Measurements from ENCODE around the gene RIPK1. TPM values are rescaled to one million over a fixed set of nuclear protein-coding genes. Genes with fewer than 3 reads are reported as not detected.
A peak's percentile ranks its signal among the peaks of the same experiment; 100 is the strongest.
"Not testable (repeated sequence)": the region's sequence is repeated elsewhere in the genome, so short reads cannot be mapped to it uniquely, and the experiment has no call there.

RIPK1 gene
- total RNA-seq, 5 donors from 2014 or later (not counting 1 experiment from before 2014, with no cell fraction given), result 22.5 to 33.8 (median 31.7) TPM

- Mint-ChIP-seq H3K27me3 (no peaks in the 10 kb centered on the region), H3K4me3 (peak overlapping the region; percentile 38 to 70 (median 59)), H3K36me3 (peaks cover 44% of the 10 kb centered on the region), H3K27ac (peak overlapping the region; percentile 91 to 93), H3K9me3 (no peaks in the 10 kb centered on the region), H3K4me1 (peaks cover 51 to 65% (median 63%) of the 10 kb centered on the region in 3 donors)
- peaks cover 9 to 28% of the 10 kb centered on the region in 2 experiments for H3K4me1 ChIP-seq (ENCODE audit: control insufficient read depth in 1 of 2, extremely low read depth in 1 of 2, insufficient read depth in 2 of 2, low read length in 2 of 2)
- H3K36me3 ChIP-seq (ENCODE audit: control insufficient read depth in 2 of 2, extremely low read depth in 1 of 2, insufficient read depth in 1 of 2, low read length in 1 of 2), result peaks cover 8 to 63% of the 10 kb centered on the region in 2 donors
- CTCF ChIA-PET, result interaction anchor here in 1 of 2 donors (0.7 to 1.1 kb wide), 4 partner anchors 11 to 285 kb away, joined by 3 to 4 read pairs (median 3); no protein-coding TSS in a partner anchor
- H3K9me3 ChIP-seq, result no peaks in the 10 kb centered on the region
- peak overlapping the region; percentile 48 for H3K27ac ChIP-seq (ENCODE audit: low read length)
- ATAC-seq (replicated peaks in 1 of 4) (no peak), DNase-seq (no peak)
- no peaks in the 10 kb centered on the region for H3K27me3 ChIP-seq (replicated peaks in 1 of 2; ENCODE audit: control insufficient read depth in 2 of 2, extremely low read depth in 1 of 2, insufficient read depth in 2 of 2, low read length in 1 of 2)
- no peak overlapping the region for H3K4me3 ChIP-seq (ENCODE audit: control insufficient read depth in 1 of 2, extremely low read depth in 1 of 2, low read length in 1 of 2)
- no CpG with 5 or more reads among the region's 4 CpGs for WGBS (ENCODE audit: insufficient coverage)
- POLR2A ChIA-PET, result interaction anchor here (0.6 to 1.3 kb wide), 5 partner anchors 8 to 1026 kb away, joined by 3 to 4 read pairs (median 3); partner anchors contain the start of gene RIPK1 (in 1 of the 2)
Measured at GRCh38 chr6:3075772-3076113, 7.4 kb downstream of the RIPK1 start.

GRCh38 chr6:3076320-3076719 lies 8.0 kb downstream of the RIPK1 start:
- H3K27ac Mint-ChIP-seq, result peak overlapping the region in 1 of 2 donors; percentile 91
- Histone ChIP-seq H3K9me3 (no peaks in the 10 kb centered on the region), H3K27me3 (replicated peaks in 1 of 2; ENCODE audit: control insufficient read depth in 2 of 2, extremely low read depth in 1 of 2, insufficient read depth in 2 of 2, low read length in 1 of 2) (no peaks in the 10 kb centered on the region), H3K36me3 (ENCODE audit: control insufficient read depth in 2 of 2, extremely low read depth in 1 of 2, insufficient read depth in 1 of 2, low read length in 1 of 2) (peaks cover 13 to 66% of the 10 kb centered on the region in 2 donors), H3K27ac (ENCODE audit: low read length) (peak overlapping the region; percentile 48), H3K4me1 (ENCODE audit: control insufficient read depth in 1 of 2, extremely low read depth in 1 of 2, insufficient read depth in 2 of 2, low read length in 2 of 2) (peaks cover 8 to 24% of the 10 kb centered on the region in 2 experiments), H3K4me3 (ENCODE audit: control insufficient read depth in 1 of 2, extremely low read depth in 1 of 2, low read length in 1 of 2) (no peak overlapping the region)
- no peaks in the 10 kb centered on the region for H3K27me3 Mint-ChIP-seq
- no peaks in the 10 kb centered on the region for H3K9me3 Mint-ChIP-seq
- H3K4me3 Mint-ChIP-seq, result peak overlapping the region in 1 of 3 donors; percentile 59
- ChIA-PET CTCF (interaction anchor here in 1 of 2 donors (0.6 to 1.1 kb wide), 5 partner anchors 11 to 285 kb away, joined by 3 to 4 read pairs (median 3); no protein-coding TSS in a partner anchor), POLR2A (interaction anchor here (0.7 to 1.3 kb wide), 5 partner anchors 9 to 1026 kb away, joined by 3 to 4 read pairs (median 3); partner anchors contain the start of gene RIPK1 (in 1 of the 2))
- H3K36me3 Mint-ChIP-seq, result peaks cover 49% of the 10 kb centered on the region
- no CpG with 5 or more reads among the region's 3 CpGs for WGBS (ENCODE audit: insufficient coverage)
- ATAC-seq (replicated peaks in 1 of 4) (no peak), DNase-seq (no peak)
- H3K4me1 Mint-ChIP-seq, result peaks cover 45 to 62% (median 58%) of the 10 kb centered on the region in 3 donors

GRCh38 chr6:3077430-3077829 lies 9.1 kb downstream of the RIPK1 start:
- H3K27me3 Mint-ChIP-seq, result no peaks in the 10 kb centered on the region
- no peak for DNase-seq
- WGBS (ENCODE audit: insufficient coverage), result 100% methylated on average over 1 of the region's 9 CpGs
- no peak overlapping the region for H3K27ac ChIP-seq (ENCODE audit: low read length)
- ATAC-seq (replicated peaks in 1 of 4), result no peak
- H3K9me3 Mint-ChIP-seq, result no peaks in the 10 kb centered on the region
- H3K36me3 ChIP-seq (ENCODE audit: control insufficient read depth in 2 of 2, extremely low read depth in 1 of 2, insufficient read depth in 1 of 2, low read length in 1 of 2), result peaks cover 13 to 69% of the 10 kb centered on the region in 2 donors
- no peak overlapping the region for H3K4me3 Mint-ChIP-seq
- POLR2A ChIA-PET, result no interaction called here
- no peaks in the 10 kb centered on the region for H3K9me3 ChIP-seq
- H3K4me1 ChIP-seq (ENCODE audit: control insufficient read depth in 1 of 2, extremely low read depth in 1 of 2, insufficient read depth in 2 of 2, low read length in 2 of 2), result peaks cover 8 to 24% of the 10 kb centered on the region in 2 experiments
- H3K4me1 Mint-ChIP-seq, result peaks cover 40 to 55% (median 51%) of the 10 kb centered on the region in 3 donors
- no peak overlapping the region for H3K27ac Mint-ChIP-seq
- CTCF ChIA-PET, result no interaction called here
- peaks cover 57% of the 10 kb centered on the region for H3K36me3 Mint-ChIP-seq
- no peaks in the 10 kb centered on the region for H3K27me3 ChIP-seq (replicated peaks in 1 of 2; ENCODE audit: control insufficient read depth in 2 of 2, extremely low read depth in 1 of 2, insufficient read depth in 2 of 2, low read length in 1 of 2)
- no peak overlapping the region for H3K4me3 ChIP-seq (ENCODE audit: control insufficient read depth in 1 of 2, extremely low read depth in 1 of 2, low read length in 1 of 2)

- not testable (repeated sequence) for H3K27me3 ChIP-seq (replicated peaks in 1 of 2; ENCODE audit: control insufficient read depth in 2 of 2, extremely low read depth in 1 of 2, insufficient read depth in 2 of 2, low read length in 1 of 2); H3K27ac ChIP-seq (ENCODE audit: low read length); H3K4me3 Mint-ChIP-seq; H3K27ac Mint-ChIP-seq; ATAC-seq (replicated peaks in 1 of 4); H3K9me3 Mint-ChIP-seq; H3K27me3 Mint-ChIP-seq; H3K9me3 ChIP-seq; DNase-seq; H3K4me3 ChIP-seq (ENCODE audit: control insufficient read depth in 1 of 2, extremely low read depth in 1 of 2, low read length in 1 of 2)
- 100% methylated on average over 1 of the region's 8 CpGs for WGBS (ENCODE audit: insufficient coverage)
- H3K36me3 Mint-ChIP-seq, result peaks cover 65% of the 10 kb centered on the region
- Histone ChIP-seq H3K4me1 (ENCODE audit: control insufficient read depth in 1 of 2, extremely low read depth in 1 of 2, insufficient read depth in 2 of 2, low read length in 2 of 2) (peaks cover 8 to 17% of the 10 kb centered on the region in 2 experiments), H3K36me3 (ENCODE audit: control insufficient read depth in 2 of 2, extremely low read depth in 1 of 2, insufficient read depth in 1 of 2, low read length in 1 of 2) (peaks cover 13 to 72% of the 10 kb centered on the region in 2 donors)
- peaks cover 30 to 44% (median 39%) of the 10 kb centered on the region in 3 donors for H3K4me1 Mint-ChIP-seq
- ChIA-PET POLR2A (interaction anchor here in 1 of 2 donors (0.7 kb wide), 1 partner anchor 11 kb away, joined by 4 read pairs; no protein-coding TSS in a partner anchor), CTCF (interaction anchor here (0.7 kb wide), 2 partner anchors 12 to 74 kb away, joined by 3 to 4 read pairs; no protein-coding TSS in a partner anchor)
Measured at GRCh38 chr6:3078952-3079351, 10.7 kb downstream of the RIPK1 start.

- H3K9me3 ChIP-seq, result no peaks in the 10 kb centered on the region
- Mint-ChIP-seq H3K4me1 (peaks cover 27 to 43% (median 34%) of the 10 kb centered on the region in 3 donors), H3K9me3 (no peaks in the 10 kb centered on the region), H3K27me3 (no peaks in the 10 kb centered on the region), H3K4me3 (no peak overlapping the region), H3K36me3 (peaks cover 70% of the 10 kb centered on the region), H3K27ac (peak overlapping the region in 1 of 2 donors; percentile 37)
- peaks cover 8 to 16% of the 10 kb centered on the region in 2 experiments for H3K4me1 ChIP-seq (ENCODE audit: control insufficient read depth in 1 of 2, extremely low read depth in 1 of 2, insufficient read depth in 2 of 2, low read length in 2 of 2)
- no peaks in the 10 kb centered on the region for H3K27me3 ChIP-seq (replicated peaks in 1 of 2; ENCODE audit: control insufficient read depth in 2 of 2, extremely low read depth in 1 of 2, insufficient read depth in 2 of 2, low read length in 1 of 2)
- H3K4me3 ChIP-seq (ENCODE audit: control insufficient read depth in 1 of 2, extremely low read depth in 1 of 2, low read length in 1 of 2), result no peak overlapping the region
- DNase-seq (no peak), ATAC-seq (replicated peaks in 1 of 4) (no peak)
- H3K27ac ChIP-seq (ENCODE audit: low read length), result no peak overlapping the region
- CTCF ChIA-PET, result interaction anchor here (0.6 to 0.7 kb wide), 2 partner anchors 13 to 933 kb away, joined by 3 to 4 read pairs; no protein-coding TSS in a partner anchor
- POLR2A ChIA-PET, result interaction anchor here in 1 of 2 donors (0.7 kb wide), 1 partner anchor 1060 kb away, joined by 3 read pairs; no protein-coding TSS in a partner anchor
- WGBS (ENCODE audit: insufficient coverage), result no CpG with 5 or more reads among the region's 1 CpG
- peaks cover 13 to 75% of the 10 kb centered on the region in 2 donors for H3K36me3 ChIP-seq (ENCODE audit: control insufficient read depth in 2 of 2, extremely low read depth in 1 of 2, insufficient read depth in 1 of 2, low read length in 1 of 2)
Measured at GRCh38 chr6:3079682-3080081, 11.4 kb downstream of the RIPK1 start.

- Histone ChIP-seq H3K27me3 (replicated peaks in 1 of 2; ENCODE audit: control insufficient read depth in 2 of 2, extremely low read depth in 1 of 2, insufficient read depth in 2 of 2, low read length in 1 of 2) (no peaks in the 10 kb centered on the region), H3K4me3 (ENCODE audit: control insufficient read depth in 1 of 2, extremely low read depth in 1 of 2, low read length in 1 of 2) (no peak overlapping the region), H3K9me3 (no peaks in the 10 kb centered on the region), H3K36me3 (ENCODE audit: control insufficient read depth in 2 of 2, extremely low read depth in 1 of 2, insufficient read depth in 1 of 2, low read length in 1 of 2) (peaks cover 15 to 90% of the 10 kb centered on the region in 2 donors), H3K27ac (ENCODE audit: low read length) (no peak overlapping the region), H3K4me1 (ENCODE audit: control insufficient read depth in 1 of 2, extremely low read depth in 1 of 2, insufficient read depth in 2 of 2, low read length in 2 of 2) (peaks cover 0 to 3% of the 10 kb centered on the region in 2 experiments)
- Mint-ChIP-seq H3K36me3 (peaks cover 84% of the 10 kb centered on the region), H3K27me3 (no peaks in the 10 kb centered on the region), H3K9me3 (no peaks in the 10 kb centered on the region), H3K4me1 (peaks cover 5 to 29% (median 15%) of the 10 kb centered on the region in 3 donors), H3K27ac (peak overlapping the region in 1 of 2 donors; percentile 31), H3K4me3 (no peak overlapping the region)
- ChIA-PET POLR2A (interaction anchor here in 1 of 2 donors (0.5 kb wide), 1 partner anchor 38 kb away, joined by 3 read pairs; no protein-coding TSS in a partner anchor), CTCF (interaction anchor here in 1 of 2 donors (0.7 kb wide), 1 partner anchor 158 kb away, joined by 9 read pairs; no protein-coding TSS in a partner anchor)
- 80% methylated on average over 1 of the region's 5 CpGs for WGBS (ENCODE audit: insufficient coverage)
- no peak for DNase-seq
- ATAC-seq (replicated peaks in 1 of 4), result no peak
Measured at GRCh38 chr6:3081960-3082359, 13.7 kb downstream of the RIPK1 start.
